Measurements from ENCODE around the gene SUMO1.

The SUMO1 gene

GRCh38 chr2:202161151-202161835, 77.1 kb downstream of the SUMO1 start:
- no peaks in the 10 kb centered on the region for H3K36me3 ChIP-seq (ENCODE audit: control insufficient read depth, insufficient read depth, low read length)
- no peak overlapping the region for H3K4me3 ChIP-seq (replicated peaks; ENCODE audit: low read depth, low read length)
- TF ChIP-seq CTCF (IDR thresholded peaks at IDR 0.05; ENCODE audit: insufficient read depth, low read length, poor library complexity, severe bottlenecking) = no peak
- DNase-seq (ENCODE audit: extremely low read depth, insufficient read length) = no peak
- H3K27me3 ChIP-seq (replicated peaks; ENCODE audit: control insufficient read depth, insufficient read depth, low read length) = no peaks in the 10 kb centered on the region

GRCh38 chr2:202158796-202159195, 79.6 kb downstream of the SUMO1 start:
- DNase-seq (ENCODE audit: extremely low read depth, insufficient read length) = no peak
- TF ChIP-seq CTCF (IDR thresholded peaks at IDR 0.05; ENCODE audit: insufficient read depth, low read length, poor library complexity, severe bottlenecking) = no peak
- Histone ChIP-seq H3K36me3 (ENCODE audit: control insufficient read depth, insufficient read depth, low read length) (no peaks in the 10 kb centered on the region), H3K27me3 (replicated peaks; ENCODE audit: control insufficient read depth, insufficient read depth, low read length) (no peaks in the 10 kb centered on the region), H3K4me3 (replicated peaks; ENCODE audit: low read depth, low read length) (no peak overlapping the region)

- DNase-seq (ENCODE audit: extremely low read depth, insufficient read length) = no peak
- Histone ChIP-seq H3K27me3 (replicated peaks; ENCODE audit: control insufficient read depth, insufficient read depth, low read length) (no peaks in the 10 kb centered on the region), H3K4me3 (replicated peaks; ENCODE audit: low read depth, low read length) (no peak overlapping the region), H3K36me3 (ENCODE audit: control insufficient read depth, insufficient read depth, low read length) (no peaks in the 10 kb centered on the region)
- no peak for TF ChIP-seq CTCF (IDR thresholded peaks at IDR 0.05; ENCODE audit: insufficient read depth, low read length, poor library complexity, severe bottlenecking)
Measured at GRCh38 chr2:202157211-202157990, 81.0 kb downstream of the SUMO1 start.
